ENCODE measurements around the gene SLC40A1.

DNA sequence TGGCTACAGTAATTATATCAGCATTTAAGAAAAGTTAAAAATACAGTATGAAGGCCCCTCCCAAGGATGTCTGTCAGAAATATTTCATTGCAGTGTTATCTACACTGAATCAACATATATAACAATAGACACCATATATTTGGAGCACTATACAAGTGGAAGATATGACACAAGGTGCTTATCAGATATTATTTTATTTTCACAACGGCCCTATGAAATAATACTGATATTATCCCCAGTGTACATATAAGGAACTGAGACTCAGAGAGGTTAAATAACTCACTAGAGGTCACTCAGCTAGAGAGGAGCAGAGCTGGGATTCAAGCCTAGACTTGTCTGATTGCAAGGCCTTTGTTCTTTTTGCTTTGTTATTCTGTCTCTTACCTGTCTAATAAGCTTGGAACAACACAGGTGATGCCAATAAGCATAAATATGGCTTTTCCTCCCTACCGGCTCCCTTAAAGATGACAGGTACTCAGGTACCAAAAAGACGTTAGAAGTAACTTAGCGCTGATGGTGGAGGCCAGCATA, 4.7 kb upstream of the SLC40A1 start:
- TF ChIP-seq, protein P1, sequence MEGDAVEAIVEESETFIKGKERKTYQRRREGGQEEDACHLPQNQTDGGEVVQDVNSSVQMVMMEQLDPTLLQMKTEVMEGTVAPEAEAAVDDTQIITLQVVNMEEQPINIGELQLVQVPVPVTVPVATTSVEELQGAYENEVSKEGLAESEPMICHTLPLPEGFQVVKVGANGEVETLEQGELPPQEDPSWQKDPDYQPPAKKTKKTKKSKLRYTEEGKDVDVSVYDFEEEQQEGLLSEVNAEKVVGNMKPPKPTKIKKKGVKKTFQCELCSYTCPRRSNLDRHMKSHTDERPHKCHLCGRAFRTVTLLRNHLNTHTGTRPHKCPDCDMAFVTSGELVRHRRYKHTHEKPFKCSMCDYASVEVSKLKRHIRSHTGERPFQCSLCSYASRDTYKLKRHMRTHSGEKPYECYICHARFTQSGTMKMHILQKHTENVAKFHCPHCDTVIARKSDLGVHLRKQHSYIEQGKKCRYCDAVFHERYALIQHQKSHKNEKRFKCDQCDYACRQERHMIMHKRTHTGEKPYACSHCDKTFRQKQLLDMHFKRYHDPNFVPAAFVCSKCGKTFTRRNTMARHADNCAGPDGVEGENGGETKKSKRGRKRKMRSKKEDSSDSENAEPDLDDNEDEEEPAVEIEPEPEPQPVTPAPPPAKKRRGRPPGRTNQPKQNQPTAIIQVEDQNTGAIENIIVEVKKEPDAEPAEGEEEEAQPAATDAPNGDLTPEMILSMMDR (IDR thresholded peaks at IDR 0.05) = no peak
- no peak for TF ChIP-seq POLR2A (IDR thresholded peaks at IDR 0.05)
